Heart left ventricle (tissue), 16 donors: ENCODE measurements around the gene OMP. TPM values are rescaled to one million over a fixed set of nuclear protein-coding genes. Genes with fewer than 3 reads are reported as not detected.

Source experiments
- ATAC-seq, 4 donors: fragments of 200-7000 bp; cut with Tn5 transposase; one replicate each; pipeline ENCODE4 v1.9.1; 2020 to 2022; ENCODE audit warnings: moderate library complexity in 4 of 4, mild to moderate bottlenecking in 3 of 4, moderate number of reproducible peaks in 1 of 4
- DNase-seq, 5 donors: peaks; one replicate each; pipeline ENCODE4 v3.0.0-alpha.2; 2020
- H3K27ac ChIP-seq, 12 donors: fragments of 200-600 bp; sonication (generic) in 4 of 12; one replicate each; pipeline versions ENCODE4 v1.5.0 to v1.8.0; 2016 to 2022; ENCODE audit warnings: mild to moderate bottlenecking in 2 of 12
- H3K27me3 ChIP-seq, 9 donors: fragments of 200-600 bp; sonication (generic) in 2 of 9; one replicate each; pipeline versions ENCODE4 v1.5.1 to v1.8.0; 2016 to 2022; ENCODE audit warnings: mild to moderate bottlenecking in 3 of 9
- H3K36me3 ChIP-seq, 9 donors: fragments of 200-600 bp; sonication (generic) in 2 of 9; one replicate each; pipeline versions ENCODE4 v1.5.0 to v1.8.0; 2018 to 2022; ENCODE audit warnings: mild to moderate bottlenecking in 2 of 9
- H3K4me1 ChIP-seq, 12 donors: fragments of 200-600 bp; sonication (generic) in 4 of 12; one replicate each; pipeline versions ENCODE4 v1.5.0 to v1.8.0; 2016 to 2022; ENCODE audit warnings: mild to moderate bottlenecking in 3 of 12
- H3K4me3 ChIP-seq, 12 donors: fragments of 200-600 bp; sonication (generic) in 4 of 12; one replicate each; pipeline versions ENCODE4 v1.5.0 to v1.8.0; 2017 to 2022; ENCODE audit warnings: mild to moderate bottlenecking in 9 of 12, moderate library complexity in 4 of 12
- H3K9me3 ChIP-seq, 12 donors: fragments of 200-600 bp; sonication (generic) in 4 of 12; one replicate each; pipeline versions ENCODE4 v1.5.0 to v1.8.0; 2016 to 2022; ENCODE audit warnings: mild to moderate bottlenecking in 1 of 12
- CTCF ChIP-seq, 12 donors: fragments of 200-600 bp; sonication (generic) in 4 of 12; IDR thresholded peaks; one replicate each; pipeline versions ENCODE4 v1.5.0 to v1.8.0; 2018 to 2022; ENCODE audit warnings: antibody characterized with exemption in 12 of 12, mild to moderate bottlenecking in 5 of 12
- POLR2A ChIP-seq, 2 donors: fragments of 450-650 bp; IDR thresholded peaks; one replicate each; pipeline ENCODE4 v1.6.1; 2017; ENCODE audit warnings: antibody characterized with exemption in 2 of 2, mild to moderate bottlenecking in 2 of 2, moderate library complexity in 2 of 2
- WGBS, 4 donors: extraction: QIAGEN DNeasy Blood & Tissue Kit in 2 of 4; methylation state at CpG; one replicate each; pipeline versions ENCODE4 v1.1.5 to v1.1.7; 2013 to 2018; 5-methylcytosine and 5-hydroxymethylcytosine counted together
- intact Hi-C, 10 donors: fragments of 100-400 bp; cut with DNase I; formaldehyde crosslinking; loops; one replicate each; pipeline versions ENCODE4 v1.11.1 to v1.14.2; 2022
- polyA plus RNA-seq, 2 donors: library from polyadenylated mRNA; stranded (reverse); fragments of 200-250 nt; gene quantifications; one replicate each; pipeline ENCODE4 v1.2.3, GENCODE V29; 2013
- total RNA-seq, 9 donors: library from RNA; depleted of rRNA in 2 of 9; stranded (reverse); fragments of >200 nt in 2 of 9; fragmentation: NEBNext Ultra II Directional in 3 of 9; extraction: Animal tissue kit (Norgen Biotek cat#: 25700) in 3 of 9; gene quantifications; one replicate each; pipeline versions ENCODE4 v1.1.0 to v1.2.4, GENCODE V29; 2016 to 2023
- donor health status: ischemic (EF 13 %, LVEDD 7.1; RV severe dilation, severe dysfunction).
- donor health status: healthy with polysubstance abuse.
- donor health status: DM: no; HTN: yes; CAD: no.
- donor health status: DM: no; HTN: no; CAD: no.
- donor health status: ischemic (EF 25% LVEDD 6.9; RV normal size, moderate dysfunction).
- donor health status: ischemic (EF 25% LVEDD 5.7; RV mildly dilated, moderate dysfunction).
- donor health status: healthy.
- donor health status: DM: yes; HTN: yes; CAD: no.
- donor health status: ischemic (EF 35%, LVEDD 5.7; RV mildly dilated, moderate dysfunction).
- donor health status: nonischemic (EF 11% LVEDD 7.7; RV severe dilation, severe dysfunction).
- donor health status: DM: yes; HTN: yes; CAD: no.
- donor health status: PGD.
- donor health status: ischemic (EF 29% LVEDD 5.4; RV normal size, mild dysfunction).
- donor health status: nonischemic (EF 23%, LVEDD 6.1; RV moderate dilation, normal function).

The OMP gene
- total and polyA plus RNA-seq, 11 donors = not detected

- DNase-seq (peak in 1 of 5 donors; percentile 27), ATAC-seq (no peak)
- H3K36me3 ChIP-seq = no peaks in the 10 kb centered on the region
- WGBS, 4 donors = 52 to 89% (median 72%) methylated on average over 2 of the region's 2 CpGs
- H3K4me1 ChIP-seq = peaks cover 0 to 8% (median 1%) of the 10 kb centered on the region in 12 donors
- no peak overlapping the region for H3K27ac ChIP-seq
- intact Hi-C loops = no loop called here
- no peaks in the 10 kb centered on the region for H3K9me3 ChIP-seq
- no peak overlapping the region for H3K4me3 ChIP-seq
- TF ChIP-seq POLR2A (IDR thresholded peaks at IDR 0.05) (no peak), CTCF (IDR thresholded peaks at IDR 0.05) (no peak)
- H3K27me3 ChIP-seq = no peaks in the 10 kb centered on the region
These were observed 679 bp downstream of the OMP start for GRCh38 chr11:77103319-77103718.

DNA sequence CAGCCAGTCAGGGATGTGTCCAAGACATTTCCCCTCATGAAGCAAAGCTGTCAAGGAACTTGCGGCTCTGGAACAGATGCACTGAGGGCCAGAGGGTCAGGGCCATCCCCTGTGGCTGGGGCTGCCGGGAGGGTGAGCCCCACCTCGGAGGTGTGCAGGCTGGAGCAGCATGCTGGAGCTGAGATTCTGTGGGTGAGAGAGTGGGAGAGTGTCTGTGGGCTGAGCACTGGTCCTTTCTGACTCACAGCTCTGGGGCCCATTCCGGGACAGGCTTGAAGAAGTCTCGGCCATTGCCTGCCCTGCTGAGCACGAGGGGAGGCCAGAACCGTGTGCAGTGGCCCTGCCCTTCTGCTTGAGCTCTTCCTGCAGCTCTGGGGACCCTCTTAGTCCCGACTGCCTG is 2.1 kb downstream of the OMP start:
- Histone ChIP-seq H3K27me3 (no peaks in the 10 kb centered on the region), H3K36me3 (no peaks in the 10 kb centered on the region), H3K9me3 (no peaks in the 10 kb centered on the region), H3K4me3 (no peak overlapping the region), H3K4me1 (peaks cover 0 to 11% (median 3%) of the 10 kb centered on the region in 12 donors), H3K27ac (no peak overlapping the region)
- WGBS, 4 donors = 88 to 93% (median 92%) methylated on average over 8 of the region's 8 CpGs; no CpG with 5 or more reads in 1 of the 4 donors
- DNase-seq (no peak), ATAC-seq (no peak)
- intact Hi-C loops = no loop called here
- TF ChIP-seq CTCF (IDR thresholded peaks at IDR 0.05) (no peak), POLR2A (IDR thresholded peaks at IDR 0.05) (no peak)

DNA sequence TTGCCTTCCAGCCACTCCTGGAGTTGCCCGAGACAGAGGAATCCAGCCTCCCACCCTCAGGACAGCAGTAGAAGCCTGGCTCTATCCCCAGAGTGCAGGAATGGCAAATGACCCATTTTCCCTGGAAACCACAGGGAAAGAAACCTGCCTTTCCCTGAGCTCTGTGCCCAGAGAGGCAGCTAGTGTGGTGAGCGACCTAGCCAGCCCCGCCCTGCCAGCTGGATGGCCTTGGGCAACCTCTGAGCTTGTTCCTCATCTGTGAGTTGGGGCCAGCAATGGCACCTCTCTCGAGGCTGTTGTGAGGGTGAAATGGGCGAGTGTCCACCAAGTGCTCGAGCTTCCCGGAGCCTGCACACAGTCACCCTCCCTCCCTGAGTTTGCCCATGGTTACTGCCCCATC is 3.7 kb downstream of the OMP start:
- no peak for DNase-seq
- Histone ChIP-seq H3K4me3 (no peak overlapping the region), H3K36me3 (no peaks in the 10 kb centered on the region), H3K9me3 (no peaks in the 10 kb centered on the region), H3K27me3 (no peaks in the 10 kb centered on the region), H3K27ac (no peak overlapping the region), H3K4me1 (peaks cover 0 to 13% (median 3%) of the 10 kb centered on the region in 12 donors)
- TF ChIP-seq POLR2A (IDR thresholded peaks at IDR 0.05) (no peak), CTCF (IDR thresholded peaks at IDR 0.05) (no peak)
- ATAC-seq = no peak
- intact Hi-C loops = no loop called here
- 92 to 95% (median 92%) methylated on average over 4 to 7 of the region's 7 CpGs for WGBS, 4 donors

- no peak for TF ChIP-seq CTCF (IDR thresholded peaks at IDR 0.05)
- TF ChIP-seq POLR2A (IDR thresholded peaks at IDR 0.05) = no peak
- no peak overlapping the region for H3K27ac ChIP-seq
- no peaks in the 10 kb centered on the region for H3K36me3 ChIP-seq
- peaks cover 0 to 13% (median 3%) of the 10 kb centered on the region in 12 donors for H3K4me1 ChIP-seq
- H3K4me3 ChIP-seq = no peak overlapping the region
- no peak for ATAC-seq
- 93 to 98% (median 97%) methylated on average over 7 to 13 of the region's 13 CpGs for WGBS, 4 donors
- no peaks in the 10 kb centered on the region for H3K27me3 ChIP-seq
- DNase-seq = no peak
- intact Hi-C loops = no loop called here
- H3K9me3 ChIP-seq = no peaks in the 10 kb centered on the region
These were observed 4.1 kb downstream of the OMP start for GRCh38 chr11:77106759-77107158.
